Stomach (tissue), 9 donors: ENCODE data around the gene XYLT1. TPM values are rescaled to one million over a fixed set of nuclear protein-coding genes. Genes with fewer than 3 reads are reported as not detected.
"Not testable (repeated sequence)": the region's sequence is repeated elsewhere in the genome, so short reads cannot be mapped to it uniquely, and the experiment has no call there.

Experiments used
- DNase-seq, 2 donors: peaks; one replicate each; pipeline versions ENCODE4 v3.0.0 to v3.0.0-alpha.2; 2013 to 2019
- H3K27ac ChIP-seq, 5 donors: fragments of 200-600 bp in 4 of 5; sonication (generic) in 4 of 5; one replicate each; pipeline ENCODE4 v1.5.1; 2013 to 2019; ENCODE audit warnings: mild to moderate bottlenecking in 1 of 5, moderate library complexity in 1 of 5
- H3K27me3 ChIP-seq, 3 donors: fragments of 200-600 bp; sonication (generic); one replicate each; pipeline ENCODE4 v1.5.1; 2017 to 2019; ENCODE audit warnings: mixed run types in 1 of 3
- H3K36me3 ChIP-seq, 4 donors: fragments of 200-600 bp; sonication (generic); 1 replicate in 3 of 4; 2 replicates in 1 of 4; pipeline ENCODE4 v1.5.1; 2016 to 2019
- H3K4me1 ChIP-seq, 4 donors: fragments of 200-600 bp; sonication (generic); one replicate each; pipeline ENCODE4 v1.5.1; 2016 to 2019
- H3K4me3 ChIP-seq, 4 donors: fragments of 200-600 bp; sonication (generic) in 3 of 4; one replicate each; pipeline ENCODE4 v1.5.1; 2016 to 2019; ENCODE audit warnings: mild to moderate bottlenecking in 1 of 4
- H3K9me3 ChIP-seq, 4 donors: fragments of 200-600 bp; sonication (generic); one replicate each; pipeline ENCODE4 v1.5.1; 2016 to 2019
- EP300 ChIP-seq: sonication (generic); formaldehyde crosslinking; IDR thresholded peaks from one replicate; pipeline ENCODE4 v1.6.1; 2017; ENCODE audit warnings: antibody characterized with exemption
- POLR2A ChIP-seq, 4 donors: fragments of 450-650 bp; IDR thresholded peaks; one replicate each; pipeline ENCODE4 v1.6.1; 2016; ENCODE audit warnings: antibody characterized with exemption in 4 of 4, control low read depth in 2 of 4, mild to moderate bottlenecking in 1 of 4, moderate library complexity in 1 of 4
- POLR2AphosphoS5 ChIP-seq, 3 donors: sonication (generic); formaldehyde crosslinking; IDR thresholded peaks; one replicate each; pipeline ENCODE4 v1.6.1; 2016; ENCODE audit warnings: antibody characterized with exemption in 3 of 3
- WGBS, 5 donors: extraction: QIAGEN DNeasy Blood & Tissue Kit in 3 of 5; methylation state at CpG; one replicate each; pipeline versions ENCODE4 v1.1.5 to v1.1.7; 2013 to 2018; 5-methylcytosine and 5-hydroxymethylcytosine counted together
- intact Hi-C: fragments of 100-400 bp; cut with DNase I; formaldehyde crosslinking; loops from one replicate; pipeline ENCODE4 v1.15.1; 2023; ENCODE audit warnings: low total_unique reads
- polyA plus RNA-seq, 3 donors: library from polyadenylated mRNA; stranded (reverse); fragments of 200-250 nt; gene quantifications; one replicate each; pipeline ENCODE4 v1.2.3, GENCODE V29; 2013
- total RNA-seq, 5 donors: library from RNA; depleted of rRNA; stranded (reverse); fragments of >200 nt; gene quantifications; one replicate each; pipeline versions ENCODE4 v1.1.0 to v1.2.3, GENCODE V29; 2014 to 2016
- TF ChIP-seq, protein P1 (sequence below), 7 experiments: fragments of 450-650 bp in 4 of 7; fragments of 200-600 bp in 3 of 7; sonication (generic) in 3 of 7; IDR thresholded peaks; one replicate each; pipeline ENCODE4 v1.5.1; 2016 to 2019; ENCODE audit warnings: antibody characterized with exemption in 7 of 7, control low read depth in 2 of 7, mild to moderate bottlenecking in 1 of 7
- donor health status: healthy with polysubstance abuse.
- donor health status: Bipolar disorder and iron deficiency.
- donor health status: healthy.

Gene XYLT1
- total and polyA plus RNA-seq, 8 donors, result 0.87 to 59.5 (median 9.5) TPM

DNA sequence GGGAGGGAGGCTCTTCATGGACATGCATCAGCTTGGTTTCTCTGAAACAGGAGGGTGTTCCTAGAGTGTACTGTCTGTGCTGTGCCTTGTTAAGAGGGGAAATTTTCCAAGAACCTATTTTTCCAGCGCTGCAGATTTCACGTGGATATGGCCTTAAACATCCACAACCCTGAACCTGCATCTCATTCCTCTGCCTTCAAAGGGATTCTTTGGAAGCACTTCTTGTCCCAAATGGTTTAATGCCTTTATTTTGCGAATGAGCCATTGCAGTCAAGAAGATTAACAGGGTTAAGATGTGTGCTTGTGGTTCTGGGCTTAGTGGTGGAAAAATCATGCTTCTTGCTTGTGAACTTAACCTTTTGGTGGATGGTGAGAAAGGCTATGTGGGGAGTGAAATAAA is 161.2 kb downstream of the XYLT1 start:
- H3K27me3 ChIP-seq, result no peaks in the 10 kb centered on the region
- H3K9me3 ChIP-seq, result no peaks in the 10 kb centered on the region
- intact Hi-C loops, result no loop called here
- no peak overlapping the region for H3K4me3 ChIP-seq
- DNase-seq, result no peak
- 75 to 90% (median 90%) methylated on average over 3 of the region's 3 CpGs for WGBS, 5 donors
- peak overlapping the region in 1 of 5 donors; percentile 91 for H3K27ac ChIP-seq
- no peaks in the 10 kb centered on the region for H3K36me3 ChIP-seq
- peaks cover 33 to 84% (median 58%) of the 10 kb centered on the region in 4 donors for H3K4me1 ChIP-seq
- TF ChIP-seq POLR2AphosphoS5 (IDR thresholded peaks at IDR 0.05), result peak in 1 of 3 donors; percentile 1
- TF ChIP-seq, protein P1, sequence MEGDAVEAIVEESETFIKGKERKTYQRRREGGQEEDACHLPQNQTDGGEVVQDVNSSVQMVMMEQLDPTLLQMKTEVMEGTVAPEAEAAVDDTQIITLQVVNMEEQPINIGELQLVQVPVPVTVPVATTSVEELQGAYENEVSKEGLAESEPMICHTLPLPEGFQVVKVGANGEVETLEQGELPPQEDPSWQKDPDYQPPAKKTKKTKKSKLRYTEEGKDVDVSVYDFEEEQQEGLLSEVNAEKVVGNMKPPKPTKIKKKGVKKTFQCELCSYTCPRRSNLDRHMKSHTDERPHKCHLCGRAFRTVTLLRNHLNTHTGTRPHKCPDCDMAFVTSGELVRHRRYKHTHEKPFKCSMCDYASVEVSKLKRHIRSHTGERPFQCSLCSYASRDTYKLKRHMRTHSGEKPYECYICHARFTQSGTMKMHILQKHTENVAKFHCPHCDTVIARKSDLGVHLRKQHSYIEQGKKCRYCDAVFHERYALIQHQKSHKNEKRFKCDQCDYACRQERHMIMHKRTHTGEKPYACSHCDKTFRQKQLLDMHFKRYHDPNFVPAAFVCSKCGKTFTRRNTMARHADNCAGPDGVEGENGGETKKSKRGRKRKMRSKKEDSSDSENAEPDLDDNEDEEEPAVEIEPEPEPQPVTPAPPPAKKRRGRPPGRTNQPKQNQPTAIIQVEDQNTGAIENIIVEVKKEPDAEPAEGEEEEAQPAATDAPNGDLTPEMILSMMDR (IDR thresholded peaks at IDR 0.05), result no peak
- TF ChIP-seq POLR2A (IDR thresholded peaks at IDR 0.05), result no peak

DNA sequence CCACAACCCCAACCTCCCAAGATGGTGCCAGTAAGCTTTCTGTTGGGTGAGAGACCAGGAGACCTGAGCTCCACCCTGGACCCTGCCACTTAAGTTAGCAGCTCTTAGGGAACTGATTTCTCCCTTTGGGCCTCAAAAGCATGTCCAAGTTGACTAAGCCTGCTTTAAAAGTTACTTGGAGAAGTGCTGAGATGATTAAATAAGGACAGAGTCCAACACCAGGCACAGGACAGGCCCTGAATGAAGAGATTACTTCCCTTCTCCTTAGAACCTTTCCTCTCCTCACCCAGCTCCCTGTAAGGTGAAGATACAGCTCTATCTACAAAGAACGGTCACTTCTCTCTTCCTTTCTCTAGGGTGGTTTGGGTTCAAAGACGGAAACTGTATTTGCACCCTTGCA is 162.6 kb downstream of the XYLT1 start:
- Histone ChIP-seq H3K9me3 (no peaks in the 10 kb centered on the region), H3K4me1 (peaks cover 36 to 84% (median 61%) of the 10 kb centered on the region in 4 donors), H3K4me3 (no peak overlapping the region), H3K27me3 (no peaks in the 10 kb centered on the region), H3K36me3 (no peaks in the 10 kb centered on the region), H3K27ac (peak overlapping the region in 1 of 5 donors; percentile 91)
- WGBS, 5 donors, result 90 to 98% (median 92%) methylated on average over 2 of the region's 2 CpGs
- no peak for TF ChIP-seq POLR2A (IDR thresholded peaks at IDR 0.05)
- TF ChIP-seq, protein P1 (IDR thresholded peaks at IDR 0.05), result no peak
- no peak for TF ChIP-seq POLR2AphosphoS5 (IDR thresholded peaks at IDR 0.05)
- TF ChIP-seq EP300, result no peak
- intact Hi-C loops, result no loop called here
- DNase-seq, result no peak

DNA sequence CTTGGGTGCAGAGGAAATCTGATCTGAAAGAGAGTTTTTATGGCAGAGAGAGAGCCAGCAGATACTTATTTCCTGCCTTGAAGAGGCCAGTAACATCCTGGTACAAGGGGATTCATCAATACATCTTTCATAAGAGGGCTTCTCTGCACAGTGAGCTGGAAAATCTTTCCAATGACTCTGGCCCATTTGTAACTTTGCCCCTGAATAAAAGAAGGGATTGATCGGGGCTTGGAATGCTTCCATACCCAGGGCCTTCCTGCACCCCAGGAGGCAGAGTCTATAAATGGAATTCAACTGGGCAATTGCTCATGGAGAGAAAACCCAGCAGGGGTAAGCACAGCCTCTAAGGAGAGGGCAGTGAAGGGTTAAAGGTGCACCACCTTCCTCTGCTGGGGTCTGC is 163.3 kb downstream of the XYLT1 start:
- intact Hi-C loops, result no loop called here
- H3K4me1 ChIP-seq, result peaks cover 30 to 84% (median 60%) of the 10 kb centered on the region in 4 donors

DNA sequence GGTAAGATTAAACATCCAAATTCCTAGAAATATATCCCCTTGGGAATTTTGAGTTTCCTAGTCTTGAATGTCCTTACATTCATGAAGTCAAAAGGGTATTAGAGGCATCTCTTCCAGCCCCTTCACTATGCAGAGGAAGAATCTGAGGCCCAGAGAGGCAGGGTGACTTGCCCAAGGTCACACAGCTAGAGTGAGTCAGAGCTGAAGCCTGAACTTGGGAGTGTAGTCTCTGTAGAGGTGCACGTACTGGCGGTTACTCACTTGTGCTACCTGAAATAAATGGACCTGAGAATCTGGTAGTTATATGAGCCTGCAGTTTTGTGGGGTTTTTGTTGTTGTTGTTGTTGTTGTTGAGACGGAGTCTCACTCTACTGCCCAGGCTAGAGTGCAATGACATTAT is 164.0 kb downstream of the XYLT1 start:
- no peaks in the 10 kb centered on the region for H3K36me3 ChIP-seq
- no peak overlapping the region for H3K4me3 ChIP-seq
- H3K9me3 ChIP-seq, result no peaks in the 10 kb centered on the region
- TF ChIP-seq POLR2A (IDR thresholded peaks at IDR 0.05) (no peak), POLR2AphosphoS5 (IDR thresholded peaks at IDR 0.05) (no peak), EP300 (no peak)
- TF ChIP-seq, protein P1 (IDR thresholded peaks at IDR 0.05), result no peak
- peaks cover 37 to 84% (median 60%) of the 10 kb centered on the region in 4 donors for H3K4me1 ChIP-seq
- no peaks in the 10 kb centered on the region for H3K27me3 ChIP-seq
- DNase-seq, result no peak
- 87 to 96% (median 92%) methylated on average over 3 of the region's 3 CpGs for WGBS, 5 donors
- intact Hi-C loops, result no loop called here
- peak overlapping the region in 1 of 5 donors; percentile 91 for H3K27ac ChIP-seq

More for the DNA sequence above, 163.3 kb downstream of the XYLT1 start:
- Histone ChIP-seq H3K9me3 (no peaks in the 10 kb centered on the region), H3K4me3 (no peak overlapping the region), H3K27me3 (no peaks in the 10 kb centered on the region), H3K27ac (peak overlapping the region in 1 of 5 donors; percentile 91), H3K36me3 (no peaks in the 10 kb centered on the region)
- DNase-seq, result no peak
- TF ChIP-seq POLR2A (IDR thresholded peaks at IDR 0.05) (no peak), EP300 (no peak), POLR2AphosphoS5 (IDR thresholded peaks at IDR 0.05) (no peak)
- TF ChIP-seq, protein P1 (IDR thresholded peaks at IDR 0.05), result no peak
- WGBS, 5 donors, result 54 to 80% (median 65%) methylated on average over 1 of the region's 1 CpG

DNA sequence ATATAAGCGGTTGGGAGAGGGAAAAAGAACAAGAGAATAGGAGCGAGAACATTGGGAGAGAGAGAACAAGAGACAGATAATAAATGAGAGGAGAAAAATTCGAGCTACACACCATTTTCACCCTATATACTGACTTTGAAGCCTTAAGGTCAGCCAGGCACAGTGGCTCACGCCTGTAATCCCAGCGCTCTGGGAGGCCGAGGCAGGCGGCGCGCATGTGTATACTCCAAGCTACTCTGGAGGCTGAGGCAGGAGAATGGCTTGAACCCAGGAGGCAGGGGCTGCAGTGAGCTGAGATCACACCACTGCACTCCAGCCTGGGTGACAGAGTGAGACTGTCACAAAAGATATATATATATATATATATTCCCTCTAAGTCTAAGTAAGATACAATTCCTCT is 164.5 kb downstream of the XYLT1 start:
- WGBS, 5 donors, result 58 to 80% (median 70%) methylated on average over 9 of the region's 9 CpGs
- DNase-seq, H3K4me3 ChIP-seq, H3K9me3 ChIP-seq, H3K36me3 ChIP-seq, H3K27me3 ChIP-seq, intact Hi-C loops: not testable (repeated sequence)
- peak overlapping the region in 4 of 5 donors; percentile 54 to 91 (median 85) for H3K27ac ChIP-seq
- H3K4me1 ChIP-seq, result peaks cover 40 to 84% (median 60%) of the 10 kb centered on the region in 4 donors
